GM18867 (cell line): ENCODE measurements around the gene TRIM38.
A peak's percentile ranks its signal among the peaks of the same experiment; 100 is the strongest.
"Not testable (repeated sequence)": the region's sequence is repeated elsewhere in the genome, so short reads cannot be mapped to it uniquely, and the experiment has no call there.

Experiments
- ATAC-seq: cut with Tn5 transposase; IDR thresholded peaks from one replicate; pipeline ENCODE4 v1.9.1; 2021; ENCODE audit warnings: mild to moderate bottlenecking, moderate library complexity; ENCODE audit not compliant: unreplicated experiment

TRIM38 gene

GRCh38 chr6:25942561-25943147 is 19.9 kb upstream of the TRIM38 start:
- no peak for ATAC-seq

GRCh38 chr6:25943887-25944286 is 18.7 kb upstream of the TRIM38 start:
- ATAC-seq = no peak

- peak; percentile 89 for ATAC-seq
Observed at GRCh38 chr6:25944688-25945574, 17.7 kb upstream of the TRIM38 start.

DNA sequence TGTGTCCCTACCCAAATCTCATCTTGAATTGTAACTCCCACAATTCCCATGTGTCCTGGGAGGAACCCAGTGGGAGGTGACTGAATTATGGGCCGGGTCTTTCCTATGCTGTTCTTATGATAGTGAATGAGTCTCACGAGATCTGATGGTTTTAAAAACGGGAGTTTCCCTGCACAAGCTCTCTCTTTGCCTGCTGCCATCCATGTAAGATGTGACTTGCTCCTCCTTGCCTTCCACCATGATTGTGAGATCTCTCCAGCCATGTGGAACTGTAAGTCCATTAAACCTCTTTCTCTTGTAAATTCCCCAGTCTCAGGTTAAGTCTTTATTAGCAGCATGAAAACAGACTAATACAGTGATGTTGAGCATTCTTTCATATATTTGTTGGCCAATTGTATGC is 16.9 kb upstream of the TRIM38 start:
- not testable (repeated sequence) for ATAC-seq

DNA sequence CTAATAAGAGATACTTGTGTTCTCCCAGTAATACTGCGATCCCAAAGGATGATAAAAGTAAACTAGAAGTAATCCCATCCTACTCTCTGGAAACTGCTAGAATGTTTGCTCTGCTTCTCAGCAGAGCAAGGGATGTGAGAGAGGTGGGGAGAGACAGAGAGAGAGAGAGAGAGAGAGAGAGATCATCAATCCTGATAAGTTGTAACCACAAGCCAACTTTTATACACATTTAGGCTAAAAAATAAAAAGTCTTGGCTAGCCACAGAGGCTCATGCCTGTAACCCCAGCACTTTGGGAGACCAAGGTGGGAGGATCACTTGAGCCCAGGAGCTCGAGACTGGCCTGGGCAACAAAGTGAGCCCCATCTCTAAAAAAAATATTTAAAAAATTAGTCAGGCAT is 16.0 kb upstream of the TRIM38 start:
- ATAC-seq = no peak

- ATAC-seq = not testable (repeated sequence)
Observed at GRCh38 chr6:25947492-25947891, 15.1 kb upstream of the TRIM38 start.

GRCh38 chr6:25949695-25950094 is 12.9 kb upstream of the TRIM38 start:
- ATAC-seq = no peak

DNA sequence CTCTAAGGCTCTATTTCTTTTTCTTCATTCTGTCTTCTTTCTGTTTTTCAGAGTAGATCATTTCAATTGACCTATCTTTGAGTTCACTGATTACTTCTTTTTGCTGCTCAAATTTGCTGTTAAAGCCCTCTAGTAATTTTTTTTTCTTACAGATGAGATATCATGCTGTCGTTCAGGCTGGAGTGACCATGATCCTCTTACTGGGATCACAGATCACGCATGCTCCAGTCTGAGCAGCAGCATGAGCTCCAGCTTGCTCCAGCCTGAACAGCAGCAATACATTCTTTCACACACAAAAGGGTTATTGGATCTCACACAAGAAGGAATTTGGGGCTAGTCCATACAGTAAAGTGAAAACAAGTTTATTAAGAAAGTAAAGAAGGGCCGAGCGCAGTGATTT is 12.3 kb upstream of the TRIM38 start:
- no peak for ATAC-seq

DNA sequence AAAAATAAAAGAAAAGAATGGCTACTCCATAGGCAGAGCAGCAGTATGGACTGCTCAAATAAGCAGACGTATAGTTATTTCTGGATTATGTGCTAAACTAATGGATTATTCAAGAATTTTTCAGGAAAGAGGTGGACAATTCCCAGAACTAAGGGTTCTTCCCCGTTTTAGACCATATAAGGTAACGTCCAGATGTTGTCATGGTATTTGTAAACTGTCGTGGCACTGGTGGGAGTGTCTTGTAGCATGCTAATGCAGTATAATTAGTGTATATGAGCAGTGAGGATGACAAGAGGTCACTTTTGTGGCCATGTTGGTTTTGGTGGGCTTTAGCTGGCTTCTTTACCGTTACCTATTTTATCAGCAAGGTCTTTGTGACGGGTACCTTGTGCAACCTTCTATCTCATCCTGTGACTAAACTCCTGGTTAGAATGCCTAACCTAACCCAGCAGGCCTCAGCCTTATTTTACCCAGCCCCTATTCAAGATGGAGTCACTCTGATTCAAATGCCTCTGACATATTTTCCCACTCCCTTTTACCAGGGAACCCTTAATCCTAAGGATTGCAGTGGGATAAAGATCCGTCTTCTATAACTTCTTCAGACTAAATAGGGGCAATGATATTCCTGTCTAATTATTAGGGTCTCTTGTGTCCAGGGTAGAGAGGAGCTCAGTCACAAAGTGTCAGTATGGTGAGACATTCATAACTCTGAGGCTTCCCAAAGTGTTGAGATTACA is 11.1 kb upstream of the TRIM38 start:
- no peak for ATAC-seq

DNA sequence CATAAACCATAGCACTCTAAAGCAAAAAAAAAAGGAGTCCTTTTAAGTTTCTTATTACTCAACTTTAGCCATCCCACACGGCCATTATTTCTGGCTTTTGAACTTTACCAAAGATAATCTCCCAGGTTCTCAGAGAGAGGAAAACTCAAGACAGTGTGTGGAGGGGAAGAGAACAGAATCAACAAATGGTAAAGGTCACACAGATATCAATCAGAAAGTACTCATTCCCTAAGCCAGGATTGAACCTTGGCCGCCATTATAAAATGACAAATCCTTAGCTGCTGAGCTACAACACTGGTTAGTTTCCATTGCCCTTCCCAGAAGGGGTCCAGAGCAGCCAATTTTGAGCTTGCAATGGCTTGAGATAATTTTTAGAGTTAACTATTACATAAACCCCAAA is 10.1 kb upstream of the TRIM38 start:
- no peak for ATAC-seq

- ATAC-seq = no peak
Observed at GRCh38 chr6:25953733-25954132, 8.9 kb upstream of the TRIM38 start.

GRCh38 chr6:25954756-25955155 is 7.8 kb upstream of the TRIM38 start:
- ATAC-seq = no peak

GRCh38 chr6:25956226-25956625 is 6.4 kb upstream of the TRIM38 start:
- no peak for ATAC-seq

DNA sequence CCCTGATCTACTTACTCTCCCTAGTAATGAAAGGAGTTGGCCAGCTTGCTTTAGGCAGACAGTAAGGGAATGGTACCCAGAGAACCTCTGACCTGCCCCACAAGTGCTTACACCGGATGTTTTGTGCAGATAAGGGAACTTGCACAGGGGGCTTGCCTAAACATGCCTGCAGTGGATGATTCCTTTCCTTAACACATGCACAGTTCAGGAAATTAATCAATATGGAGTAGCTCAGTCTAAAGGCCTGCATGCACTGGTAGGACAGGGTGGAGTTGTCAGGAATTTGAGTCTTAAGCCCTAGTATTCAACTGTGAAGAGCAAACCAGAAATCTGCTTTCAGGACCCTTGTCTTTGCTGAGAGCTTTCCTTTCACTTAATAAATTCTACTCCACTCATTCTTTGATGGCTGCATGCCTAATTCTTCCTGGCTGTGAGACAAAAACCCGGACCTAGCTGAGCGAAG is 3.9 kb upstream of the TRIM38 start:
- ATAC-seq = no peak

- ATAC-seq = no peak
Observed at GRCh38 chr6:25959890-25960536, 2.6 kb upstream of the TRIM38 start.

- ATAC-seq = no peak
Observed at GRCh38 chr6:25960734-25961133, 1.9 kb upstream of the TRIM38 start.

GRCh38 chr6:25961619-25962148 is 918 bp upstream of the TRIM38 start:
- no peak for ATAC-seq

- no peak for ATAC-seq
Observed at GRCh38 chr6:25963426-25964123, 973 bp downstream of the TRIM38 start.

- ATAC-seq = no peak
Observed at GRCh38 chr6:25965058-25965457, 2.5 kb downstream of the TRIM38 start.

GRCh38 chr6:25966711-25967110 is 4.1 kb downstream of the TRIM38 start:
- ATAC-seq = no peak
